B cell (primary cell): Measurements from ENCODE around the gene APOA5. TPM values are rescaled to one million over a fixed set of nuclear protein-coding genes. Genes with fewer than 3 reads are reported as not detected.

Source experiments
- ATAC-seq: fragments of 200-7000 bp; cut with Tn5 transposase; one replicate; pipeline ENCODE4 v1.10.0; 2021; ENCODE audit warnings: low read depth, mild to moderate bottlenecking, moderate number of reproducible peaks, moderate library complexity
- CTCF ChIA-PET: fragments of 350-600 bp; sonication (Branson Sonifier 250); formaldehyde crosslinking; loops from one replicate; lab custom pipeline; 2021; ENCODE audit warnings: antibody characterized with exemption, inconsistent platforms; lab: Charles Lee
- POLR2A ChIA-PET: fragments of 350-600 bp; sonication (Branson Sonifier 250); formaldehyde crosslinking; loops from one replicate; lab custom pipeline; 2021; ENCODE audit warnings: antibody characterized with exemption; lab: Charles Lee
- DNase-seq: peaks from one replicate; pipeline ENCODE4 v3.0.0; 2013
- H2AFZ ChIP-seq: 2 replicates; pipeline ENCODE4 v1.6.1; 2012; ENCODE audit warnings: mild to moderate bottlenecking, low read depth, low read length; ENCODE audit not compliant: insufficient read depth, poor library complexity, severe bottlenecking
- H3K27ac ChIP-seq, 2 donors: 1 replicate in 1 of 2; 2 replicates in 1 of 2; pipeline ENCODE4 v1.5.1; 2012 to 2013; ENCODE audit warnings: low read length in 2 of 2, mild to moderate bottlenecking in 2 of 2, moderate library complexity in 1 of 2
- H3K27me3 ChIP-seq, 4 experiments: fragments of 200-600 bp in 1 of 4; sonication (generic) in 1 of 4; replicated peaks in 1 of 4; 1 replicate in 2 of 4; 2 replicates in 2 of 4; pipeline versions ENCODE4 v1.6.1 to v1.7.0; 2013 to 2016; ENCODE audit warnings: low read length in 3 of 4, mild to moderate bottlenecking in 2 of 4, mixed read lengths in 1 of 4, moderate library complexity in 1 of 4; ENCODE audit not compliant: insufficient read depth in 4 of 4, control insufficient read depth in 3 of 4; ENCODE audit errors: control extremely low read depth in 1 of 4
- H3K36me3 ChIP-seq, 2 experiments: replicated peaks in 1 of 2; 1 replicate in 1 of 2; 2 replicates in 1 of 2; pipeline versions ENCODE4 v1.6.1 to v1.7.1; 2013; ENCODE audit warnings: low read length in 1 of 2; ENCODE audit not compliant: insufficient read depth in 2 of 2, control insufficient read depth in 1 of 2; ENCODE audit errors: control extremely low read depth in 1 of 2, extremely low read depth in 1 of 2
- H3K4me1 ChIP-seq, 2 donors: fragments of 200-600 bp in 1 of 2; sonication (generic) in 1 of 2; 1 replicate in 1 of 2; 2 replicates in 1 of 2; pipeline versions ENCODE4 v1.5.1 to v1.6.1; 2013 to 2017; ENCODE audit warnings: low read length in 2 of 2; ENCODE audit not compliant: control insufficient read depth in 2 of 2, insufficient read depth in 2 of 2
- H3K4me2 ChIP-seq: replicated peaks from 2 replicates; pipeline ENCODE3; 2012; ENCODE audit warnings: mild to moderate bottlenecking, low read depth, low read length; ENCODE audit not compliant: poor library complexity, severe bottlenecking
- H3K4me3 ChIP-seq, 5 experiments: fragments of 200-600 bp in 1 of 5; sonication (generic) in 1 of 5; 1 replicate in 3 of 5; 2 replicates in 2 of 5; pipeline versions ENCODE4 v1.5.1 to v1.7.0; 2011 to 2016; ENCODE audit warnings: low read length in 4 of 5, mild to moderate bottlenecking in 4 of 5, low read depth in 2 of 5, control low read depth in 1 of 5, moderate library complexity in 1 of 5; ENCODE audit not compliant: insufficient read depth in 1 of 5; ENCODE audit errors: control extremely low read depth in 1 of 5, extremely low read depth in 1 of 5
- H3K79me2 ChIP-seq: fragments of 200-600 bp; sonication (generic); one replicate; pipeline ENCODE4 v1.6.0; 2016; ENCODE audit warnings: low read length; ENCODE audit not compliant: control insufficient read depth, insufficient read depth
- H3K9ac ChIP-seq: fragments of 200-600 bp; sonication (generic); 2 replicates; pipeline ENCODE4 v1.6.1; 2017; ENCODE audit warnings: mild to moderate bottlenecking, low read length, moderate library complexity
- H3K9me3 ChIP-seq, 3 donors: one replicate each; pipeline versions ENCODE4 v1.6.1 to v1.7.1; 2013; ENCODE audit warnings: low read length in 2 of 3; ENCODE audit not compliant: control insufficient read depth in 2 of 3, insufficient read depth in 1 of 3; ENCODE audit errors: control extremely low read depth in 1 of 3
- H4K20me1 ChIP-seq: 2 replicates; pipeline ENCODE4 v1.6.0; 2012; ENCODE audit warnings: mild to moderate bottlenecking, low read length; ENCODE audit not compliant: insufficient read depth, control insufficient read depth, poor library complexity, severe bottlenecking
- H3K27ac Mint-ChIP-seq: one replicate; pipeline ENCODE4 v1.8.0; 2021; ENCODE audit warnings: mixed read lengths
- H3K27me3 Mint-ChIP-seq: one replicate; pipeline ENCODE4 v1.8.0; 2021; ENCODE audit warnings: mixed read lengths
- H3K4me1 Mint-ChIP-seq: one replicate; pipeline ENCODE4 v1.8.0; 2021; ENCODE audit warnings: mixed read lengths
- H3K4me3 Mint-ChIP-seq: one replicate; pipeline ENCODE4 v1.8.0; 2021; ENCODE audit warnings: mixed read lengths
- H3K9me3 Mint-ChIP-seq: one replicate; pipeline ENCODE4 v1.8.0; 2022; ENCODE audit warnings: mixed read lengths; ENCODE audit not compliant: insufficient read depth
- EZH2 ChIP-seq: IDR thresholded peaks from 2 replicates; pipeline ENCODE4 v1.6.1; 2012; ENCODE audit warnings: borderline replicate concordance, low read depth, mild to moderate bottlenecking, moderate library complexity, low read length; ENCODE audit not compliant: insufficient read depth, poor library complexity, severe bottlenecking
- WGBS: methylation state at CpG from one replicate; pipeline ENCODE4 v1.1.5; 2013; ENCODE audit warnings: missing lambda C conversion rate; ENCODE audit not compliant: insufficient coverage; 5-methylcytosine and 5-hydroxymethylcytosine counted together
- intact Hi-C: fragments of 100-400 bp; cut with micrococcal nuclease; formaldehyde crosslinking; loops from one replicate; pipeline ENCODE4 v1.10.0; 2022
- polyA plus RNA-seq: library from polyadenylated mRNA; depleted of rRNA; stranded (reverse); fragments of >200 nt; gene quantifications from 2 replicates; pipeline ENCODE4 v1.2.3, GENCODE V29; 2012
- total RNA-seq, 2 donors: library from RNA; stranded (reverse); fragments of 120-200 nt in 1 of 2; gene quantifications; 1 replicate in 1 of 2; 2 replicates in 1 of 2; pipeline versions ENCODE4 v1.2.3 to v1.2.4, GENCODE V29; 2013 to 2022
- TF ChIP-seq, protein P1 (sequence below): fragments of 200-600 bp; IDR thresholded peaks from one replicate; pipeline ENCODE4 v1.8.0; 2022; ENCODE audit warnings: antibody characterized with exemption, mild to moderate bottlenecking

The APOA5 gene
- total and polyA plus RNA-seq, 2 donors (not counting 1 experiment from before 2014, with no cell fraction given) = not detected

DNA sequence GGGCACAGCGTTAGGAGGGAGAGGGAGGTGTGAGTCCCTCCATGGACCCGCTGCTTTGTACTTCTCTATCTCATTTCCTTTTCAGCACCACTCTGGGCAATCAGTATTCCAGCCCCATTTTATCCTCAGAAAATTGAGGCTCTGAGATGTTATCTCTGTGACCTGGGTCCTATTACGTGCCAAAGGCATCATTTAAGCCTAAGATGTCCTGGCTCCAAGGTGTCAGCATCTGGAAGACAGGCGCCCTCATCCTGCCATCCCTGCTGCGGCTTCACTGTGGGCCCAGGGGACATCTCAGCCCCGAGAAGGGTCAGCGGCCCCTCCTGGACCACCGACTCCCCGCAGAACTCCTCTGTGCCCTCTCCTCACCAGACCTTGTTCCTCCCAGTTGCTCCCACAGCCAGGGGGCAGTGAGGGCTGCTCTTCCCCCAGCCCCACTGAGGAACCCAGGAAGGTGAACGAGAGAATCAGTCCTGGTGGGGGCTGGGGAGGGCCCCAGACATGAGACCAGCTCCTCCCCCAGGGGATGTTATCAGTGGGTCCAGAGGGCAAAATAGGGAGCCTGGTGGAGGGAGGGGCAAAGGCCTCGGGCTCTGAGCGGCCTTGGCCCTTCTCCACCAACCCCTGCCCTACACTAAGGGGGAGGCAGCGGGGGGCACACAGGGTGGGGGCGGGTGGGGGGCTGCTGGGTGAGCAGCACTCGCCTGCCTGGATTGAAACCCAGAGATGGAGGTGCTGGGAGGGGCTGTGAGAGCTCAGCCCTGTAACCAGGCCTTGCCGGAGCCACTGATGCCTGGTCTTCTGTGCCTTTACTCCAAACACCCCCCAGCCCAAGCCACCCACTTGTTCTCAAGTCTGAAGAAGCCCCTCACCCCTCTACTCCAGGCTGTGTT, 37.2 kb upstream of the APOA5 start:
- WGBS = 68% methylated on average over 9 of the region's 16 CpGs
- no peak overlapping the region for H3K27ac Mint-ChIP-seq
- ATAC-seq = no peak
- Histone ChIP-seq H3K27ac (no peak overlapping the region), H3K4me3 (no peak overlapping the region), H3K27me3 (no peaks in the 10 kb centered on the region), H3K9me3 (no peaks in the 10 kb centered on the region), H4K20me1 (no peaks in the 10 kb centered on the region), H3K36me3 (no peaks in the 10 kb centered on the region), H3K4me2 (no peak overlapping the region), H3K9ac (no peak overlapping the region), H3K79me2 (no peaks in the 10 kb centered on the region), H2AFZ (no peak overlapping the region), H3K4me1 (no peaks in the 10 kb centered on the region)
- TF ChIP-seq, protein P1, sequence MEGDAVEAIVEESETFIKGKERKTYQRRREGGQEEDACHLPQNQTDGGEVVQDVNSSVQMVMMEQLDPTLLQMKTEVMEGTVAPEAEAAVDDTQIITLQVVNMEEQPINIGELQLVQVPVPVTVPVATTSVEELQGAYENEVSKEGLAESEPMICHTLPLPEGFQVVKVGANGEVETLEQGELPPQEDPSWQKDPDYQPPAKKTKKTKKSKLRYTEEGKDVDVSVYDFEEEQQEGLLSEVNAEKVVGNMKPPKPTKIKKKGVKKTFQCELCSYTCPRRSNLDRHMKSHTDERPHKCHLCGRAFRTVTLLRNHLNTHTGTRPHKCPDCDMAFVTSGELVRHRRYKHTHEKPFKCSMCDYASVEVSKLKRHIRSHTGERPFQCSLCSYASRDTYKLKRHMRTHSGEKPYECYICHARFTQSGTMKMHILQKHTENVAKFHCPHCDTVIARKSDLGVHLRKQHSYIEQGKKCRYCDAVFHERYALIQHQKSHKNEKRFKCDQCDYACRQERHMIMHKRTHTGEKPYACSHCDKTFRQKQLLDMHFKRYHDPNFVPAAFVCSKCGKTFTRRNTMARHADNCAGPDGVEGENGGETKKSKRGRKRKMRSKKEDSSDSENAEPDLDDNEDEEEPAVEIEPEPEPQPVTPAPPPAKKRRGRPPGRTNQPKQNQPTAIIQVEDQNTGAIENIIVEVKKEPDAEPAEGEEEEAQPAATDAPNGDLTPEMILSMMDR = no peak
- TF ChIP-seq EZH2 = no peak
- no peaks in the 10 kb centered on the region for H3K4me1 Mint-ChIP-seq
- intact Hi-C loops = no loop called here
- ChIA-PET CTCF (interaction anchor here (1.0 kb wide), 1 partner anchor 277 kb away, joined by 3 read pairs; no protein-coding TSS in a partner anchor), POLR2A (no interaction called here)
- DNase-seq = no peak
- no peak overlapping the region for H3K4me3 Mint-ChIP-seq
- H3K9me3 Mint-ChIP-seq = no peaks in the 10 kb centered on the region
- peaks cover 4% of the 10 kb centered on the region for H3K27me3 Mint-ChIP-seq

DNA sequence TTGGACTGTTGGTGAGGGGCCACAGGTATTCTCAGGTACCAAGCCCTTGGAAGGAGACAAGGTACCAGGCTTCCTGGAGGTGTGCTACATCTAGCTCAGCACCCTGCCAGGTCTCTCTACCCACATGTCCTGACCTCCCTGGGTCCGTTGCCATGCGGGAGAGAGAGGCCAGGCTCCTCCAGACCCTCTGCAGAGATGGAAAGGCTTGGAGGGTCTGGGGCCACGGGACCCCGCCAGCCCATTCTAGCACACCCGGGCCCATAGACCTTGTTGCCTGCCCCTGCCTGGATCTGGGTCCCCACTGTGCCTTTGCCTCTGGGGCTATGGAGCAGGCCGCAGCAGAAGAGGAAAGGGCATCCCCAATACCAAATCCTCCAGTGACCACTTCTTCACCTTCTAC, 35.8 kb upstream of the APOA5 start:
- Histone ChIP-seq H3K4me3 (no peak overlapping the region), H3K36me3 (no peaks in the 10 kb centered on the region), H3K79me2 (no peaks in the 10 kb centered on the region), H3K9ac (no peak overlapping the region), H3K4me1 (no peaks in the 10 kb centered on the region), H3K9me3 (no peaks in the 10 kb centered on the region), H3K27me3 (peaks cover 0 to 2% (median 0%) of the 10 kb centered on the region in 4 experiments), H3K4me2 (no peak overlapping the region), H4K20me1 (no peaks in the 10 kb centered on the region), H3K27ac (no peak overlapping the region), H2AFZ (no peak overlapping the region)
- Mint-ChIP-seq H3K27me3 (peaks cover 4% of the 10 kb centered on the region), H3K27ac (no peak overlapping the region), H3K4me3 (no peak overlapping the region), H3K4me1 (no peaks in the 10 kb centered on the region), H3K9me3 (no peaks in the 10 kb centered on the region)
- intact Hi-C loops = no loop called here
- DNase-seq (no peak), ATAC-seq (no peak)
- ChIA-PET CTCF (no interaction called here), POLR2A (no interaction called here)
- WGBS = 91% methylated on average over 6 of the region's 6 CpGs
- no peak for TF ChIP-seq EZH2
- TF ChIP-seq, protein P1 = no peak
